ENCODE data around the gene BARX2. TPM values are rescaled to one million over a fixed set of nuclear protein-coding genes. Genes with fewer than 3 reads are reported as not detected.
A peak's percentile ranks its signal among the peaks of the same experiment; 100 is the strongest.

The BARX2 gene
- total RNA-seq, 1 experiment from 2014 or later, result 13.4 TPM

DNA sequence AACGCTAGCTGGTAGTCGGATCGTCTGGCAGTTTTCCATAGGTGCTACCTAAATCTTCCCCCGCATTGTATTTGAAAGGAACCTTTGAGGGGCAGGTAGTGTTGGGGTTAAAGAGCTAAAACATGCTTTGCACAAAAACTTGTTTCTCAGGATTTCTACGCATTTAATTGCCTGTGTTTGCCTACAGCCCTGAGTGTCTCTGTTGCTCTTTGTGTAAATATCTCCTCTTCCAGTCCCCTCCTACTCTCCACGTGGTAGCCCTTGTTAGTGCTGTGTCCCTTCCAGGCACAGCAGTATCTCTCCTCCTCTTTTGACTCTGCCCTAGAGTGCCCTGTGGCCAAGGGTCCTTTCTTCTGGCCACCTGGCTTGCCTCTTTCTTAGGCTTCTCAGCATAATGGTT, 81.7 kb downstream of the BARX2 start:
- intact Hi-C loops (cut with micrococcal nuclease; ENCODE audit: unreplicated experiment), result loop anchor here (10.0 kb wide), 1 partner anchor 147 kb away; no protein-coding TSS in a partner anchor
- ChIA-PET POLR2A (ENCODE audit: unreplicated experiment) (no interaction called here), CTCF (no interaction called here)
- H3K4me1 ChIP-seq (replicated peaks; ENCODE audit: insufficient read depth), result peaks cover 13% of the 10 kb centered on the region
- H3K79me2 ChIP-seq (ENCODE audit: low read depth), result no peaks in the 10 kb centered on the region
- no peaks in the 10 kb centered on the region for H4K20me1 ChIP-seq (ENCODE audit: insufficient read depth)
- H3K9me2 ChIP-seq (ENCODE audit: insufficient read depth), result no peaks in the 10 kb centered on the region
- H3F3A ChIP-seq (ENCODE audit: insufficient read depth, low read depth), result no peaks in the 10 kb centered on the region
- H3K4me3 ChIP-seq, result no peak overlapping the region
- no peak overlapping the region; the same call in 1 of the 2 replicates for H2AFZ ChIP-seq
- H3K9me3 ChIP-seq (ENCODE audit: insufficient read depth, low read depth), result no peaks in the 10 kb centered on the region
- 0 out of 2 replicates have a peak overlapping the region, but pooled peaks have one; percentile 7 for H3K4me2 ChIP-seq
- no peaks in the 10 kb centered on the region for H3K36me3 ChIP-seq (ENCODE audit: low read depth)
- no peaks in the 10 kb centered on the region for H3K27me3 ChIP-seq (ENCODE audit: insufficient read depth, low read depth)
- no TSS peak for BruUV-seq (replicated peaks)
- TF ChIP-seq EZH2 (IDR thresholded peaks at IDR 0.05; ENCODE audit: low read depth), result no peak
- TF ChIP-seq, protein P1, sequence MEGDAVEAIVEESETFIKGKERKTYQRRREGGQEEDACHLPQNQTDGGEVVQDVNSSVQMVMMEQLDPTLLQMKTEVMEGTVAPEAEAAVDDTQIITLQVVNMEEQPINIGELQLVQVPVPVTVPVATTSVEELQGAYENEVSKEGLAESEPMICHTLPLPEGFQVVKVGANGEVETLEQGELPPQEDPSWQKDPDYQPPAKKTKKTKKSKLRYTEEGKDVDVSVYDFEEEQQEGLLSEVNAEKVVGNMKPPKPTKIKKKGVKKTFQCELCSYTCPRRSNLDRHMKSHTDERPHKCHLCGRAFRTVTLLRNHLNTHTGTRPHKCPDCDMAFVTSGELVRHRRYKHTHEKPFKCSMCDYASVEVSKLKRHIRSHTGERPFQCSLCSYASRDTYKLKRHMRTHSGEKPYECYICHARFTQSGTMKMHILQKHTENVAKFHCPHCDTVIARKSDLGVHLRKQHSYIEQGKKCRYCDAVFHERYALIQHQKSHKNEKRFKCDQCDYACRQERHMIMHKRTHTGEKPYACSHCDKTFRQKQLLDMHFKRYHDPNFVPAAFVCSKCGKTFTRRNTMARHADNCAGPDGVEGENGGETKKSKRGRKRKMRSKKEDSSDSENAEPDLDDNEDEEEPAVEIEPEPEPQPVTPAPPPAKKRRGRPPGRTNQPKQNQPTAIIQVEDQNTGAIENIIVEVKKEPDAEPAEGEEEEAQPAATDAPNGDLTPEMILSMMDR (conservative IDR thresholded peaks at IDR 0.05), result no peak
- peak; percentile 10 to 51 for DNase-seq
- H3K27ac ChIP-seq, result no peak overlapping the region

DNA sequence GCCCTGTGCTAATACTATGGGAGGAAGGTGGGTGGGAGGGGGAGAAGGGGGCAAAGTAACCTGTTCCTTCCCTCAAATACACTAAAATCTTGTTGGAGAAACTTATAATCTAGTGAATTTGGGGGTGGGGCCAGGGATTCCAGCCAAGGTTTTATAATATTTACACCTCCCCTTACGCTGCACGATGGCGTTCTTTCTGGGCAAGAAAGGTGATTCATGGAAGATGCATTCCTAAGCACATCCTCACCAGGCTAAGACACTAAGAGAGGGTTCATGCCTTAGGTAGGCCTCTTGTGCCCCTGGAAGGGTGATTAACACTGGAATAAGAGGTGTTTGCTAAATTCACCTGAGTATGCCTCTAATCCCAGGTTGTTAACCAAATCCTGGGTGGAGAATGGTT, 82.6 kb downstream of the BARX2 start:
- DNase-seq, result peak; percentile 33 to 44
- POLR2A ChIA-PET (ENCODE audit: unreplicated experiment), result no interaction called here
- no TSS peak for BruUV-seq (replicated peaks)

DNA sequence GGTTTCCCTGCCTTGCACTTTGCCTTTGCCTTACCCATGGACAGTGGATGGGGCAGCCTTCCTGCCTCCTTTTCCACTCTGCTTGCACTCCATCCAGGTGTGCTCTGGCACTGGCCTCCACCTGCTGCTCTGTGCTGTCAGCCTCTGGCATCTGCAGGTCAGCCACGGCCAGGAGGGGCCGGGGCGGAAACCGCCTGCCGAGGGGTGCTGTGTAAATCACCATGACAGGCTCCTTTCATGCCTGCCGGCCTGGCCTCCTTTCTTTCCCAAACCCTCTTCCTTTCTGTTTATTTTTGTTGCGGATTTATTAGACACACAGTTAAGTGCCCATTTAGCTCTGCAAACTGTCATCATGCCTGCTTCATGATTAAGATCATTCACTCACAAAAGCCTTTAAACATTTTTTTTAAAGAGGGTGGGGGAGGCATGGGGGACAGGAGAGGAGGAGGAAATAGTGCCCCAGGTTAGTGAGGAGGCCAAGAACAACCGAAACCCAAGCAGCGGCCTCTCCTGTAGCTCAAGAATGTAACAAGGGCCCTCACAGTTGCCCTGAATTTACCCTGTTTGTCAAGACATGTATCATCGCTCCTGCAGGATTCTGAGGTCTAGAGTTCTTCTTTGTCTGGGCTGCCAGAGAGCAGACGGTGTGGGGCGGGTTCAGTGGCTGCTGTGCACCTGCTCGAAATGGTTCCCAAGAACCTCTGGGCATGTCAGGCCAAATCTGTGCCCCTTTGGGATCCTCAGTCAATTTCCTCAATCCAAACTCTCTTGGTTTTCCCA, 83.3 kb downstream of the BARX2 start:
- no peaks in the 10 kb centered on the region for H4K20me1 ChIP-seq (ENCODE audit: insufficient read depth)
- no peaks in the 10 kb centered on the region for H3F3A ChIP-seq (ENCODE audit: insufficient read depth, low read depth)
- H3K9me3 ChIP-seq (ENCODE audit: insufficient read depth, low read depth), result no peaks in the 10 kb centered on the region
- H3K36me3 ChIP-seq (ENCODE audit: low read depth), result no peaks in the 10 kb centered on the region
- no peak for TF ChIP-seq EZH2 (IDR thresholded peaks at IDR 0.05; ENCODE audit: low read depth)
- TF ChIP-seq, protein P1 (conservative IDR thresholded peaks at IDR 0.05), result no peak
- POLR2A ChIA-PET (ENCODE audit: unreplicated experiment), result no interaction called here
- no peaks in the 10 kb centered on the region for H3K27me3 ChIP-seq (ENCODE audit: insufficient read depth, low read depth)
- H3K79me2 ChIP-seq (ENCODE audit: low read depth), result no peaks in the 10 kb centered on the region
- no peak overlapping the region for H3K4me2 ChIP-seq
- H3K4me1 ChIP-seq (replicated peaks; ENCODE audit: insufficient read depth), result peaks cover 13% of the 10 kb centered on the region
- BruUV-seq (replicated peaks), result no TSS peak
- CTCF ChIA-PET, result interaction anchor here (0.6 kb wide), 1 partner anchor 21 kb away, joined by 14 read pairs; no protein-coding TSS in a partner anchor
- DNase-seq, result no peak
- no peak overlapping the region for H3K27ac ChIP-seq
- H3K4me3 ChIP-seq, result no peak overlapping the region
- no peak overlapping the region for H2AFZ ChIP-seq
- intact Hi-C loops (cut with micrococcal nuclease; ENCODE audit: unreplicated experiment), result loop anchor here (10.0 kb wide), 1 partner anchor 146 kb away; no protein-coding TSS in a partner anchor
- no peaks in the 10 kb centered on the region for H3K9me2 ChIP-seq (ENCODE audit: insufficient read depth)

More for the DNA sequence above, 82.6 kb downstream of the BARX2 start:
- no peaks in the 10 kb centered on the region for H3K9me3 ChIP-seq (ENCODE audit: insufficient read depth, low read depth)
- H2AFZ ChIP-seq, result no peak overlapping the region
- no peak overlapping the region for H3K27ac ChIP-seq
- no peak overlapping the region for H3K4me2 ChIP-seq
- H3K4me1 ChIP-seq (replicated peaks; ENCODE audit: insufficient read depth), result peaks cover 13% of the 10 kb centered on the region
- H3K79me2 ChIP-seq (ENCODE audit: low read depth), result no peaks in the 10 kb centered on the region
- no peaks in the 10 kb centered on the region for H3K36me3 ChIP-seq (ENCODE audit: low read depth)
- intact Hi-C loops (cut with micrococcal nuclease; ENCODE audit: unreplicated experiment), result loop anchor here (10.0 kb wide), 1 partner anchor 147 kb away; no protein-coding TSS in a partner anchor
- CTCF ChIA-PET, result no interaction called here
- H4K20me1 ChIP-seq (ENCODE audit: insufficient read depth), result no peaks in the 10 kb centered on the region
- H3K4me3 ChIP-seq, result no peak overlapping the region
- no peaks in the 10 kb centered on the region for H3K9me2 ChIP-seq (ENCODE audit: insufficient read depth)
- TF ChIP-seq, protein P1 (conservative IDR thresholded peaks at IDR 0.05), result no peak
- no peak for TF ChIP-seq EZH2 (IDR thresholded peaks at IDR 0.05; ENCODE audit: low read depth)
- no peaks in the 10 kb centered on the region for H3K27me3 ChIP-seq (ENCODE audit: insufficient read depth, low read depth)
- H3F3A ChIP-seq (ENCODE audit: insufficient read depth, low read depth), result no peaks in the 10 kb centered on the region

Measured in PC-9 (cell line).